Peyer's patch (tissue), 4 donors: ENCODE results near the gene TMEM204.

Experiments used
- CTCF ChIP-seq, 6 experiments: fragments of 450-650 bp in 4 of 6; fragments of 200-600 bp in 2 of 6; sonication (generic) in 1 of 6; IDR thresholded peaks; one replicate each; pipeline ENCODE4 v1.5.1; 2017 to 2019; ENCODE audit warnings: antibody characterized with exemption in 6 of 6, mild to moderate bottlenecking in 3 of 6, moderate library complexity in 1 of 6
- POLR2A ChIP-seq, 2 donors: fragments of 450-650 bp; IDR thresholded peaks; one replicate each; pipeline ENCODE4 v1.5.1; 2017; ENCODE audit warnings: antibody characterized with exemption in 2 of 2, mild to moderate bottlenecking in 2 of 2, moderate library complexity in 2 of 2

DNA sequence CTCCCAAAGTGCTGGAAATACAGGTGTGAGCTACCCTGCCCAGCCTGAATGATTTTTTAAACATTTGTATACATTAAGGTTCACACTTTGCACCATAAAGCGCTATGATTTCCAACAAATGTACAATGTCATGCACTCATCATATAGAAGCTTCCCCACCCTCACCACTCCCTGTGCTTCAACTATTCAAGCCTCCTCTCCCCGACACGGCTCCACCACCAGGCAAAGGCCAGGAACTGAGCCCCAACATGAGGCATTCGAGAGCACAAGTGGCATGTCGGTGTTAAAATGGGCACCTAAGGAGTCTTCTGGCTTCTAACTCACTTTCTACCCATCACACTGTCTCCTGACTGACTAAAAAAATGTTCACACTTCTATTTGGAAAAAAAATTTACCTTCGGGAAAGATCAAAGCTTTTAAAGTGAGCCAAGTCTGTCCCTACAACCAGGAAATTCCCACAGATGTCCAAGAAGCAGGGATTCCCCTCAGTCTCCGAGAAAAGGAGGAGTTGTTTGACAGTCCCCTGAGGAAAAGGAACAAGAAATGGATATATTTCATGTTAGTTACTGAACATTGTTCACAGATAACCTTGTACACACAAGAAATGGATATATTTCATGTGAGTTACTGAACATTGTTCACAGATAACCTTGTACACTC lies 37.7 kb downstream of the TMEM204 start:
- TF ChIP-seq CTCF (IDR thresholded peaks at IDR 0.05) (no peak), POLR2A (IDR thresholded peaks at IDR 0.05) (no peak)
